Lower leg skin (tissue), 3 donors: Measurements from ENCODE around the gene RRP1B.

Source experiments
- CTCF ChIP-seq, 3 donors: fragments of 450-650 bp; IDR thresholded peaks; one replicate each; pipeline ENCODE4 v1.5.1; 2016; ENCODE audit warnings: antibody characterized with exemption in 3 of 3, mild to moderate bottlenecking in 3 of 3, moderate library complexity in 2 of 3
- POLR2A ChIP-seq, 2 donors: fragments of 450-650 bp; IDR thresholded peaks; one replicate each; pipeline ENCODE4 v1.6.1; 2016 to 2017; ENCODE audit warnings: antibody characterized with exemption in 2 of 2, mild to moderate bottlenecking in 1 of 2, moderate library complexity in 1 of 2

- TF ChIP-seq POLR2A (IDR thresholded peaks at IDR 0.05) (no peak), CTCF (IDR thresholded peaks at IDR 0.05) (no peak)
These were observed 20.6 kb downstream of the RRP1B start for GRCh38 chr21:43679951-43680350.
